Measurements from ENCODE around the gene EDN1.

The EDN1 gene

GRCh38 chr6:12270551-12271230 is 19.5 kb upstream of the EDN1 start:
- FAIRE-seq, result peak; percentile 82

GRCh38 chr6:12271594-12271993 is 18.6 kb upstream of the EDN1 start:
- no peak for FAIRE-seq

- FAIRE-seq, result no peak
Observed at GRCh38 chr6:12271997-12272396, 18.2 kb upstream of the EDN1 start.

- no peak for FAIRE-seq
Observed at GRCh38 chr6:12275107-12275506, 15.1 kb upstream of the EDN1 start.

GRCh38 chr6:12276930-12277315 is 13.2 kb upstream of the EDN1 start:
- FAIRE-seq, result no peak

GRCh38 chr6:12277386-12277785 is 12.8 kb upstream of the EDN1 start:
- FAIRE-seq, result no peak

GRCh38 chr6:12278915-12279314 is 11.2 kb upstream of the EDN1 start:
- no peak for FAIRE-seq

GRCh38 chr6:12279322-12280091 is 10.7 kb upstream of the EDN1 start:
- FAIRE-seq, result peak; percentile 24

- no peak for FAIRE-seq
Observed at GRCh38 chr6:12280458-12280857, 9.7 kb upstream of the EDN1 start.

- FAIRE-seq, result no peak
Observed at GRCh38 chr6:12280902-12281301, 9.3 kb upstream of the EDN1 start.

- no peak for FAIRE-seq
Observed at GRCh38 chr6:12283904-12284303, 6.3 kb upstream of the EDN1 start.

GRCh38 chr6:12286373-12287110 is 3.6 kb upstream of the EDN1 start:
- FAIRE-seq, result no peak

- no peak for FAIRE-seq
Observed at GRCh38 chr6:12288211-12288618, 1.9 kb upstream of the EDN1 start.

GRCh38 chr6:12288914-12289313 is 1.2 kb upstream of the EDN1 start:
- FAIRE-seq, result no peak

- no peak for FAIRE-seq
Observed at GRCh38 chr6:12289365-12289919, 719 bp upstream of the EDN1 start.

- no peak for FAIRE-seq
Observed at GRCh38 chr6:12291071-12291838, 1.1 kb downstream of the EDN1 start.

GRCh38 chr6:12291839-12292604 is 1.9 kb downstream of the EDN1 start:
- no peak for FAIRE-seq

GRCh38 chr6:12293235-12293930 is 3.2 kb downstream of the EDN1 start:
- FAIRE-seq, result no peak

GRCh38 chr6:12293931-12294807 is 4.0 kb downstream of the EDN1 start:
- no peak for FAIRE-seq
